Stomach smooth muscle (tissue), 2 donors: ENCODE data around the gene KCNA1.

Experiments
- H3K27ac ChIP-seq: one replicate; pipeline ENCODE4 v1.7.0; 2013; ENCODE audit warnings: mild to moderate bottlenecking, low read length, inconsistent platforms
- H3K27me3 ChIP-seq, 2 donors: one replicate each; pipeline ENCODE4 v1.7.0; 2013; ENCODE audit warnings: low read length in 2 of 2; ENCODE audit not compliant: insufficient read depth in 2 of 2, control insufficient read depth in 1 of 2
- H3K36me3 ChIP-seq, 2 donors: one replicate each; pipeline ENCODE4 v1.7.0; 2013; ENCODE audit warnings: low read length in 2 of 2; ENCODE audit not compliant: control insufficient read depth in 2 of 2, insufficient read depth in 2 of 2
- H3K4me1 ChIP-seq: one replicate; pipeline ENCODE4 v1.7.0; 2013; ENCODE audit warnings: low read length; ENCODE audit not compliant: control insufficient read depth, insufficient read depth
- H3K4me3 ChIP-seq, 2 donors: one replicate each; pipeline ENCODE4 v1.7.0; 2013; ENCODE audit warnings: low read length in 2 of 2
- H3K9ac ChIP-seq, 2 donors: one replicate each; pipeline ENCODE4 v1.7.0; 2013; ENCODE audit warnings: low read length in 2 of 2, mild to moderate bottlenecking in 1 of 2
- H3K9me3 ChIP-seq, 2 donors: one replicate each; pipeline ENCODE4 v1.7.0; 2013; ENCODE audit warnings: low read length in 2 of 2; ENCODE audit not compliant: control insufficient read depth in 2 of 2
- donor health status: healthy.
- donor health status: Pancreatic carcinoma.

KCNA1 gene

DNA sequence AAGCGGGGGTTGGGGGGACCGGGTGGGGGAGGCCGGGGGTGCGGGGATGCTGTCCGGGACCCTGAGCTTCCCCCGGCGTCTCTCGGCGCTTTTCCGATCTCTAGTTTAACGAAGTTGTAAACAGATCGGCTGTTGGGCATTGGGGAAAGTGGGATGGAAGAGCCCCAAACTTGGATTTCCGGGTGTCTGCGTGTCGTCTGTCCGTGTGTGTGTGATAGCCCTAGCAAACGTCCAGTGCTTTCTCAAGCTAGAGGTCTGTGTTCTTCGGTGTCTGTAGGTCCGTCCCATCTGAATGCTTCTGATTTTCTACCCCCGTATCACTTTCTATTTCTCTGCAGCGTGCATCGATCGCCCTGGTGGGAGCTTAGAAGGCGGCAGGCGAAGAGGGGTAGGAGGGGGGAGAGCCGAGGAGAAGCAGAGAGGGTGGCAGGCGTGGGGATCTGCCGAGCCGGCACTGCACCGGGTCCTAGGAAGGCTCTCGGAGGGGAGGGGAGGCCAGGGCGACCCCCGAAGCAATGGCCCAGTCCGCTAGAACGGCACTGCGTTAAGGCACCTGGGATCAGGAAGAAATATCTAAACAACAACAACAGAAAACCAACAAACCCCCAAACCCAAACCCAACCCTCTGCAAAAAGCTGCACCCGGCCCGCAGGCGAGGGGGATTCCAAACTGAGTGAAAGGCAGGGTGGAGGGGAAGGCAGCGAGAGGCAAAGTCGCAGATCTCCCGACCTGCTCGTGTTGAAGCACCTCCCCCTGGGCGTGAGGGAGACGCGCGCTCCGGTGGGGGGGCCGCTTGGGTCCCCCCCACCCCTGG is 1.0 kb downstream of the KCNA1 start:
- peak overlapping the region; percentile 85 to 92 for H3K4me3 ChIP-seq
- peaks cover 20% of the 10 kb centered on the region for H3K4me1 ChIP-seq
- H3K27ac ChIP-seq: peak overlapping the region; percentile 60
- H3K27me3 ChIP-seq: peaks cover 12 to 16% of the 10 kb centered on the region in 2 donors
- no peaks in the 10 kb centered on the region for H3K36me3 ChIP-seq
- H3K9me3 ChIP-seq: no peaks in the 10 kb centered on the region
- peak overlapping the region; percentile 69 to 75 for H3K9ac ChIP-seq

- Histone ChIP-seq H3K4me3 (peak overlapping the region; percentile 85 to 92), H3K9me3 (no peaks in the 10 kb centered on the region), H3K36me3 (no peaks in the 10 kb centered on the region), H3K9ac (peak overlapping the region in 1 of 2 donors; percentile 75), H3K4me1 (peaks cover 20% of the 10 kb centered on the region), H3K27me3 (peaks cover 12 to 16% of the 10 kb centered on the region in 2 donors), H3K27ac (no peak overlapping the region)
Observed at GRCh38 chr12:4911316-4911994, 1.8 kb downstream of the KCNA1 start.

- H3K36me3 ChIP-seq: no peaks in the 10 kb centered on the region
- H3K27ac ChIP-seq: no peak overlapping the region
- H3K4me3 ChIP-seq: no peak overlapping the region
- no peaks in the 10 kb centered on the region for H3K9me3 ChIP-seq
- no peak overlapping the region for H3K9ac ChIP-seq
- peaks cover 4 to 7% of the 10 kb centered on the region in 2 donors for H3K27me3 ChIP-seq
- peaks cover 13% of the 10 kb centered on the region for H3K4me1 ChIP-seq
Observed at GRCh38 chr12:4914720-4915119, 5.0 kb downstream of the KCNA1 start.

DNA sequence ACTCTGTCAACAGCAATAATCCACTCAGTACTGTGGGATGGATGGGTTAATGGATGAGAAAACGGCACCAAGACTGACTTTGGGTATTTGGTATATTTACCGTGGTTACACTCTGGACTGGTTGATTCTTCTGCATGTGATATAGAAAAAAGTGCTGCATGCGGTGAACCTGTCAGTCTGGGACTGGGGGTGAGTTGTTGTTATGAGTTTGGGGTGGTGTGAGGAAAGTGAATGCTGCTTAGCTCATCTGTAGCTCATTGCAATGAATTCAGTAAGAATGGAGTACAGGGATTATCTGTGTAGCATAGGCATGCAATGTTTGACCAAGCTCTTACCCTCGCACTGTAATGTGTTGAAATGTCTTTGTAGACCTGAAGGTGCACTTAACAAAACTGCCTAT is 6.0 kb downstream of the KCNA1 start:
- no peaks in the 10 kb centered on the region for H3K9me3 ChIP-seq
- H3K4me1 ChIP-seq: peaks cover 11% of the 10 kb centered on the region
- H3K27me3 ChIP-seq: peaks cover 2 to 5% of the 10 kb centered on the region in 2 donors
- H3K27ac ChIP-seq: no peak overlapping the region
- H3K36me3 ChIP-seq: no peaks in the 10 kb centered on the region
- H3K9ac ChIP-seq: no peak overlapping the region
- no peak overlapping the region for H3K4me3 ChIP-seq

- Histone ChIP-seq H3K27me3 (peaks cover 0 to 3% of the 10 kb centered on the region in 2 donors), H3K9ac (peak overlapping the region in 1 of 2 donors; percentile 47), H3K36me3 (no peaks in the 10 kb centered on the region), H3K27ac (peak overlapping the region; percentile 33), H3K9me3 (no peaks in the 10 kb centered on the region), H3K4me1 (peaks cover 7% of the 10 kb centered on the region), H3K4me3 (peak overlapping the region in 1 of 2 donors; percentile 6)
Observed at GRCh38 chr12:4918950-4919660, 9.4 kb downstream of the KCNA1 start.

GRCh38 chr12:4932576-4932975 is 22.9 kb downstream of the KCNA1 start:
- no peak overlapping the region for H3K4me3 ChIP-seq
- H3K27ac ChIP-seq: no peak overlapping the region
- no peaks in the 10 kb centered on the region for H3K27me3 ChIP-seq
- H3K4me1 ChIP-seq: peaks cover 8% of the 10 kb centered on the region
- no peak overlapping the region for H3K9ac ChIP-seq
- H3K36me3 ChIP-seq: no peaks in the 10 kb centered on the region
- no peaks in the 10 kb centered on the region for H3K9me3 ChIP-seq

DNA sequence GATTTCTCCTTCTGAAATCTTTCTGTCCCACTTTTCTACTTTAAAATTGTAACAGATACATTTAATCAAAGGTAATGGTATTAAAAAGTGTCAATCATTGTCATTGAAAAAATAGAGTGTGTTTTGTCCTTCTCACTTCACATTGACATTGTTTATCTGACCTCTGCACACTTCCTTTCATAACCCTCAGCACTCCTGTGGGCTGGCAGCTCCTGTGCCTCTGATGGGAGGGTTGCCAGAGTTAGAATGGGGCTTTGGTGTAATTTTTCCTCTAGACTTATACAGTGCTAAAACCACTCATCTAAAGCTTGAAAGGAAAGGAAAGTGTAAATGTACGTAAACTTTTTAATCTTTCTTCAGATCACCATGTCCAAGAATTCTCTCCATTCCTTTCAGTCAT is 23.7 kb downstream of the KCNA1 start:
- no peak overlapping the region for H3K9ac ChIP-seq
- H3K27ac ChIP-seq: no peak overlapping the region
- no peaks in the 10 kb centered on the region for H3K36me3 ChIP-seq
- no peaks in the 10 kb centered on the region for H3K9me3 ChIP-seq
- H3K4me1 ChIP-seq: peaks cover 8% of the 10 kb centered on the region
- H3K27me3 ChIP-seq: no peaks in the 10 kb centered on the region
- no peak overlapping the region for H3K4me3 ChIP-seq

- no peak overlapping the region for H3K27ac ChIP-seq
- no peaks in the 10 kb centered on the region for H3K9me3 ChIP-seq
- H3K9ac ChIP-seq: no peak overlapping the region
- no peak overlapping the region for H3K4me3 ChIP-seq
- H3K4me1 ChIP-seq: peaks cover 8% of the 10 kb centered on the region
- H3K36me3 ChIP-seq: no peaks in the 10 kb centered on the region
- no peaks in the 10 kb centered on the region for H3K27me3 ChIP-seq
Observed at GRCh38 chr12:4934407-4935035, 24.8 kb downstream of the KCNA1 start.

DNA sequence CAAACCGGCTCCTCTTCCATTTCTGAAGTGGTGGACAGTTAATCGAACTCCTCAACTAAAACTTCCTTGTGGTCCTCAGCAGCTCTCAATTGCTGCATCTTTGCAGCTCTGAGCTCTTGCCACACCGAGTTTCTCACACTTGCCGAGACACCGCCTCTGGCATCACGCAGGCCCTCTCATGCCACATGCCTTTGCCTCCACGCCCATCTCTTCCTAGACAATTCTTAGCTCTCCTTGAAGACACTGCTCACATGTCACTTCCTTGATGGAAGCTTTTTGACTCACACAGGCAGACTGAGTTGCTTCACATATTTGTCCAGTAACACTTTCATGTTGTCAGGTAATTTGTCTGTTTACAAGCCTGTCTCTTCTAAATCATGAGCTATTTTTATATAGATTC is 29.2 kb downstream of the KCNA1 start:
- Histone ChIP-seq H3K9ac (no peak overlapping the region), H3K4me3 (no peak overlapping the region), H3K27ac (no peak overlapping the region)

GRCh38 chr12:4939418-4940023 is 29.8 kb downstream of the KCNA1 start:
- no peaks in the 10 kb centered on the region for H3K9me3 ChIP-seq
- no peak overlapping the region for H3K9ac ChIP-seq
- no peaks in the 10 kb centered on the region for H3K36me3 ChIP-seq
- no peak overlapping the region for H3K27ac ChIP-seq
- no peaks in the 10 kb centered on the region for H3K4me1 ChIP-seq
- H3K27me3 ChIP-seq: no peaks in the 10 kb centered on the region
- H3K4me3 ChIP-seq: no peak overlapping the region

More for the DNA sequence above, 29.2 kb downstream of the KCNA1 start:
- no peaks in the 10 kb centered on the region for H3K4me1 ChIP-seq
- no peaks in the 10 kb centered on the region for H3K27me3 ChIP-seq
- no peaks in the 10 kb centered on the region for H3K9me3 ChIP-seq
- H3K36me3 ChIP-seq: no peaks in the 10 kb centered on the region
